GM12875 (cell line): ENCODE data around the gene MPLKIP.
"Not testable (repeated sequence)": the region's sequence is repeated elsewhere in the genome, so short reads cannot be mapped to it uniquely, and the experiment has no call there.

ENCODE experiments used
- H3K4me3 ChIP-seq: one replicate; pipeline ENCODE4 v1.5.1; 2011; ENCODE audit warnings: low read depth, low read length, control low read depth
- TF ChIP-seq, protein P1 (sequence below): IDR thresholded peaks from 2 replicates; pipeline ENCODE4 v1.5.1; 2011; ENCODE audit warnings: low read depth, mild to moderate bottlenecking, control low read depth, inconsistent platforms, low read length, moderate library complexity, borderline replicate concordance; ENCODE audit not compliant: insufficient read depth

The MPLKIP gene

DNA sequence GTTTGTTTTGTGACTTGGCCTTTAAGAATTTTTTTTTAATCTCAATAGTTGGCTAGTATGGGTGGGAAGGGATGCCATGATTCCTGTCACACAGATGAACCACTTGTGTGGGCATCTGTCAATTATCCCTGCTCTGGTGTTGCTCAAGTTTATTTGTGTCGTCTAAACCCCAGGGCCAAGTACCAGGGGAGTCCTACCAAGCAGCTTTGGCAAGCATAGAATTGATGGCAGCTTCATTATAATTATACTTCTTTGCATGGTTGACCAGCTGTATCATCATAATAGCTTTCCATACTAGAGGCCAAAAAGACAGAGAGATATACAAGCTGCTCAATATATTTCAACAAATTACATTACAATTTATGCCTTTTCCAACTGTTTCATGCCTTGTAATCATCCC, 30.8 kb upstream of the MPLKIP start:
- TF ChIP-seq, protein P1, sequence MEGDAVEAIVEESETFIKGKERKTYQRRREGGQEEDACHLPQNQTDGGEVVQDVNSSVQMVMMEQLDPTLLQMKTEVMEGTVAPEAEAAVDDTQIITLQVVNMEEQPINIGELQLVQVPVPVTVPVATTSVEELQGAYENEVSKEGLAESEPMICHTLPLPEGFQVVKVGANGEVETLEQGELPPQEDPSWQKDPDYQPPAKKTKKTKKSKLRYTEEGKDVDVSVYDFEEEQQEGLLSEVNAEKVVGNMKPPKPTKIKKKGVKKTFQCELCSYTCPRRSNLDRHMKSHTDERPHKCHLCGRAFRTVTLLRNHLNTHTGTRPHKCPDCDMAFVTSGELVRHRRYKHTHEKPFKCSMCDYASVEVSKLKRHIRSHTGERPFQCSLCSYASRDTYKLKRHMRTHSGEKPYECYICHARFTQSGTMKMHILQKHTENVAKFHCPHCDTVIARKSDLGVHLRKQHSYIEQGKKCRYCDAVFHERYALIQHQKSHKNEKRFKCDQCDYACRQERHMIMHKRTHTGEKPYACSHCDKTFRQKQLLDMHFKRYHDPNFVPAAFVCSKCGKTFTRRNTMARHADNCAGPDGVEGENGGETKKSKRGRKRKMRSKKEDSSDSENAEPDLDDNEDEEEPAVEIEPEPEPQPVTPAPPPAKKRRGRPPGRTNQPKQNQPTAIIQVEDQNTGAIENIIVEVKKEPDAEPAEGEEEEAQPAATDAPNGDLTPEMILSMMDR = no peak
- no peak overlapping the region for H3K4me3 ChIP-seq

DNA sequence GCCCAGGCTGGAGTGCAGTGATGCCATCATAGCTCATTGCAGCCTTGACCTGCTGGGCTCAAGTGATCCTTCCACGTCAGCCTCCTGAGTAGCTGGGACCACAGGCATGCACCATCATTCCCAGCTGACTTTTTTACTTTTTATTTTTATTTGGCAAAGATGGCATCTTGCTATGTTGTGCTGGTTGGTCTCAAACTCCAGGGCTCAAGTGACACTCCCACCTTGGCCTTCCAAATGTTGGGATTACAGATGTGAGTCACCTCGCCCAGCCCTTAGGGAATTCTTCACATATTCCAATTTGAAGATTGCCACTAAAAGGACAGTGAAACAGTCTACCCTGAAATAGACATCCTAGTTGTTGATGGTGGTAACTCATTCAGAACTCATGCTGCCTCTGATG, 28.1 kb upstream of the MPLKIP start:
- TF ChIP-seq, protein P1 = no peak
- H3K4me3 ChIP-seq = no peak overlapping the region

DNA sequence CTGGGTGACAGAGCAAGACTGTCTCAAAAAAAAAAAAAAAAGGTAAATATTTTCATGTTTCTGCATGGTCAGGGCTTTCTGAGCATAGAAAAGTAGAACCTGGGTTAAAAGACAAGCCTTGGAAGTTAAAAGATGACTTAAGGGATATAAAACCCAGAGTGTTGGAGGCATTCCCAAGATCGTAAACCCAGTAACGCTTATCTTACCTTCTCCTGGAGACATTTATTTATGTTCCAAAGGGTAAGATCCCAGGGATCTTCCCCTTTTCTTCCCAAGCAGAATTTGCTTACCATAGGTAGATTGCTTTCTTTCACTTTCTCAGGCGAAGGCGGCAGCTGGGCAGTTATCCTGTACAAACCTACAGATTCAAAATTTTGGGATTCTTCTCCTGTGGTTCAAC, 22.6 kb upstream of the MPLKIP start:
- TF ChIP-seq, protein P1 = no peak
- no peak overlapping the region for H3K4me3 ChIP-seq

DNA sequence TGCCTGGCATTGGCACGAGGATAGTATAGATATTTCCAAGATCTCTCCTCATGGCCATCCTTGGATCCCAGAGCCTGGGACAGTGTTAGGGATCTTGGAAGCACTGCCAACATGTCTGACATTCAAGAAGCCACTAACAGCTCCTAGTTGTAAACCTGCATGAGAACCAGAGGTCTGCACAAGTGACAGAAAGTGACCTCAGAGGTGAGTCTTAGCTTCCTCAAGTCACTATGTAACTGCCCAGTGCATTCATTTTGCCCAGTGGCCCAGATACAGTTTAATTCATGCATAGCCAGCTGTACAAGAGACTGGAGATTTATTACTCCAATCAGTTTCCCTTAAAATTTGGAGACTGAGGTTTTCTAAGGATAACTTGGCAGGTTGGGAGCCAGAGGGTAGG, 17.1 kb upstream of the MPLKIP start:
- no peak overlapping the region for H3K4me3 ChIP-seq
- TF ChIP-seq, protein P1 = no peak

DNA sequence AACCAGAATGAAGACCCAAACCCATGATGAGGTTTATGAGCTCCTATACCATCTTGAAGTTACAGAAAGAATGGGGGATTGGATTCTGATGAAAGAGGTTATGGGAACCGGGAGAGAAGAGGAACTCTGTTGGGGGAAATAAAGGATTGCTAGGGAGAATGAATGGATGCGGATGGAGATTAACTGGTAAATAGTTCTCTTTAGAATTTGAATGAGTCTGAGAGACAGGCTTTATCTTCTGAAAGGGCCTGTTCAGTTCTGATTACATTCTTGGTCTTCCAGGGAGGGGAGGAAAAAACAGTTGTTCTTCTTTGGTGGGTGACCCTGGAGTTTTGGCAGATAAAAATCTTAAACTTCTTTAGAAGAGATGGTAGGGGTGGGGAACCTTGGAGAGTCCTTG, 14.2 kb upstream of the MPLKIP start:
- no peak overlapping the region for H3K4me3 ChIP-seq

DNA sequence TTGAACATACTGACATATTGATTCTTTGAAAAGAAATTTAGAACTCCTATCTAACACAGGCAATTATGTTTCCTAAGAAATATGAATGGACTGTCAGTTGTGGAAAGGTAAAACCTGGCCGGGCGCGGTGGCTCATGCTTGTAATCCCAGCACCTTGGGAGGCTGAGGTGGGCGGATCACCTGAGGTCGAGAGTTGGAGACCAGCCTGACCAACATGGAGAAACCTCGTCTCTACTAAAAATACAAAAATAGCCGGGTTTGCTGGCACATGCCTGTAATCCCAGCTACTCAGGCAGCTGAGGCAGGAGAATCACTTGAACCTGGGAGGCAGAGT, 13.8 kb upstream of the MPLKIP start:
- not testable (repeated sequence) for H3K4me3 ChIP-seq

More for the DNA sequence above, 14.2 kb upstream of the MPLKIP start:
- TF ChIP-seq, protein P1 = no peak

DNA sequence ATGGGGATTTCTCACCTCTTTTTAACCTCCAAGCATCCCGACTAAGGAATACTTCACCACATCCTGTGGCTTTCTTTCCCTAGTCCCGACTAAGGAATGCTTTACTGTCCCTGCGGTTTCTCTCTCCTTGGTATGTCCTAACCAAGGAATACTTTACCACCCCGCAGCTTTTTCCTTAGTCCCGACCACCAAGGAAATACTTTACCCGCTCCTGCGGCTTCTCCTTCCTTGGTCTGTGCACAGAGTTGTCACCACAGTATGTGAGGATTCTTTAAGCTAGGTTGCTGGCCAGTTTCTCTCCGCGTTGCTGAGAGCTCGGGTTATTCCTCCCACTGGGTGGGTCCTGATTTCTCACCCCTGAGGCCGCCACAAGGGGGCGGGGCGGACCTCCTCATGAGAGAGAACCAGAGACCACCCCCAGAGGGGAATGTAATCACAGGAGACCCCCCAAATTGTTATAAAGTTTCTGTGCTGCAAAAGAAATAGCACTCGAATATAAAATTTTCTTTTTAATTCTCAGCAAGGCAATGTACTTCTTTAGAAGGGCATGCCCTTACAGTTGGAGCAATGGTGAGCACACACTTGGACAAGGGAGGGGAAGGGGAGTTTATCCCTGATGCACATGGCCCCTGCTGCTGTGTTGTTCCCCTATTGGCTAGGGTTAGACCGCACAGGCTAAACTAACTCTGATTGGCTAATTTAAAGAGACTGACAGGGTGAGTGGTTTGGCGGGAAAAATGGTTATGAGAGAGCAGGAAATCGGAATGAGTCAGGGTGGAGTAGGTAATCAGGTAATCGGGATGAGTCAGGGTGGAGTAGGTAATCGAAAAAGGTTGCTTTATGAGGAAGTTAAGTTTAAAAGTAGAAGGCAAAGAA, 13.2 kb upstream of the MPLKIP start:
- TF ChIP-seq, protein P1 = no peak
- no peak overlapping the region for H3K4me3 ChIP-seq

DNA sequence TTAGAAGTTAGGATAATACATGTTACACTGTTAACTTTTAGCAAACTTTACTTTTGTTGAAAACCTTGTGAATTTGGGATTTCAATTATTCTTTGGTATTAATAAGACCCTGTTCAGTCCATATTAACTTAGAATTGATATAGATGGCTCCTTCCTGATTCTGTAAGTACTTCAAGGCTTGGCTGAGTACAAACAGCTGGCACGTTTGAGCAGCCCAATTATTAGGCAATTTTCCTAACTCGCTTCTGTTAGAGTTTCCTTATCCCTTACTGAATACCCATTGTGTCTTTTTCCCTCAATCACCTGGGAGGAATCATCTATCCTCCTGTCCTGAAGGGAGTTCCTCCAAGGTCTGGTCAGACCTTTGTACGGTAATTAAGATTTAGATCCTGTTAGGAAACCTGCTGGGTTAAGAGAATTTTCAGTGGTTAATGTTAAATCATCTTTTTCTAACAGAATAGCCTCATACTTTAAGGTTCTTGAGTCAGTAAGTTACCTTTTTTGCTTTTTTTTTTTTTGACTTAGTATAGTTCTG, 11.2 kb upstream of the MPLKIP start:
- H3K4me3 ChIP-seq = not testable (repeated sequence)

DNA sequence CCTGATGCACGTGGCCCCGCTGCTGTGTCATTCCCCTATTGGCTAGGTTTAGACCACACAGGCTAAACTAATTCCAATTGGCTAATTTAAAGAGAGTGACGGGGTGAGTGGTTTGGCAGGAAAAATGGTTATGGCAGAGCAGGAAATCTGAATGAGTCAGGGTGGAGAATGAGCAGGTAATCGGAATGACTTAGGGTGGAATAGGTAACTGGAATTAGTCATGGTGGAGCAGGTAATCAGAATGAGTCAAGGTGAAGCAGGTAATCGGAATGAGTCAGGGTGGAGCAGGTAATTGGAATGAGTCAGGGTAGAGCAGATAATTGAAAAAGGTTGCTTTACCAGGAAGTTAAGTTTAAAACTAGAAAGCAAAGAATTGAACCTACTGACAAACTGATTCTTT, 7.5 kb upstream of the MPLKIP start:
- not testable (repeated sequence) for H3K4me3 ChIP-seq

DNA sequence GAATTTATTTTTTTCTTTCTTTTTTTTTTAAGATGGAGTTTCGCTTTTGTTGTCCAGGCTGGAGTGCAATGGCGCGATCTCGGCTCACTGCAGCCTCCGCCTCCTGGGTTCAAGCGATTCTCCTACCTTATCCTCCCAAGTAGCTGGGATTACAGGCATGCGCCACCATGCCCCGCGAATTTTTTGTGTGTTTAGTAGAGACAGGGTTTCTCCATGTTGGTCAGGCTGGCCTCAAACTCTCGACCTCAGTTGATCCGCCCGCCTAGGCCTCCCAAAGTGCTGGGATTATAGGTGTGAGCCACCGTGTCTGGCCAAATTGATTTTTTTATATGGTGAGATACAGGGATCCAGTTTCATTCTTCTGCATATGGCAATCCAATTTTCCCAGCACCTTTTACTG, 5.5 kb upstream of the MPLKIP start:
- not testable (repeated sequence) for H3K4me3 ChIP-seq
